ENCODE data around the gene CTDNEP1. TPM values are rescaled to one million over a fixed set of nuclear protein-coding genes. Genes with fewer than 3 reads are reported as not detected.

CTDNEP1 gene
- total and polyA plus RNA-seq, 4 donors: 11.0 to 28.6 (median 18.6) TPM

DNA sequence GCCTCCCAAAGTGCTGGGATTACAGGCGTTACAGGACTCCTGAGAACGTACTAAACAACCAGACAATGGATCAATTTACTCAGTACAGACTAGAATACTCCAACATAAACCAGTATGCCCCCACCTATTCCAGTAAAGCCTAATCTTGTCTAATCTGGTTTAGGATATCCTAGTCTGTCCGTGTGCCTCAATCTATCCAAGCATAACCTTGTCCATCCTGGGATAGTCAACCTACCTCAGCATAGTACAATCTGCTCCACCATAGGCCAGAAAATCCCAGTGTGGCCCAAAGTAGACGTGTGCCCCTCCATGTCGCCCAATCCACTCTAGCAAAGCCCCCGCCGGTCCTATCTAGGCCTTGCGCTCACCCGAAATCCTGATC is 17.8 kb downstream of the CTDNEP1 start:
- no peaks in the 10 kb centered on the region for H3K9me3 ChIP-seq (ENCODE audit: control insufficient read depth in 4 of 4, low read length in 3 of 4)

DNA sequence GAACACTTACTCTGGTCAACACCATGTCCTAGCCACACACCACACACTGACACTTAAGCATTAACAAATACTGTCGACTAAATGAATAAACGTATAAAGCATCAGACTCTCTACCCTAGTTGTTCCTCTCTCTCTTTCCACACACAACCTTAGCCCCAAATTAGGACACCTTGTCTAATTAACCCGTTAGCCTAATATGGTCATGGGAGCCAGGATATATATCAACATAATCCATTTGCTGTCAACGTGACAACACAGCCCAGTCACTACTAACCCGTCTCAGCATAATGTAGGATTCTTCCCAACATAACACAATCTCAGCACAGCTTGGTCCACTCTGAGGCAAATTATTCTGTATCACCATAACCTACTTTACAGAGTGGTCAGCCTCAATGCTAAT is 19.4 kb downstream of the CTDNEP1 start:
- 91% methylated on average over 5 of the region's 5 CpGs for WGBS
- no peak for DNase-seq (ENCODE audit: low spot score)
- Histone ChIP-seq H3K27me3 (ENCODE audit: control insufficient read depth in 4 of 4, insufficient read depth in 4 of 4, low read length in 3 of 4) (no peaks in the 10 kb centered on the region), H3K27ac (ENCODE audit: low read depth in 1 of 2, low read length in 2 of 2) (no peak overlapping the region), H3K9me3 (ENCODE audit: control insufficient read depth in 4 of 4, low read length in 3 of 4) (no peaks in the 10 kb centered on the region), H3K4me1 (ENCODE audit: control insufficient read depth in 4 of 4, insufficient read depth in 4 of 4, low read length in 3 of 4) (peaks cover 6 to 44% (median 30%) of the 10 kb centered on the region in 4 donors), H3K9ac (ENCODE audit: low read depth in 1 of 2, low read length in 2 of 2) (no peak overlapping the region), H3K36me3 (ENCODE audit: control insufficient read depth in 4 of 4, insufficient read depth in 3 of 4, low read depth in 1 of 4, low read length in 3 of 4) (peaks cover 17 to 45% (median 21%) of the 10 kb centered on the region in 4 donors), H3K4me3 (ENCODE audit: low read depth in 1 of 3, low read length in 3 of 3) (no peak overlapping the region)
- TF ChIP-seq TAF1 (conservative IDR thresholded peaks at IDR 0.05): no peak
- TF ChIP-seq ATF3 (IDR thresholded peaks at IDR 0.05): no peak
- no peak for TF ChIP-seq MAX (IDR thresholded peaks at IDR 0.05)
- no peak for TF ChIP-seq FOXA1 (IDR thresholded peaks at IDR 0.05)
- TF ChIP-seq HNF4G (IDR thresholded peaks at IDR 0.05): no peak
- TF ChIP-seq GABPA (IDR thresholded peaks at IDR 0.05 in 1 of 2, conservative IDR thresholded peaks at IDR 0.05 in 1 of 2): no peak
- TF ChIP-seq ZBTB33 (IDR thresholded peaks at IDR 0.05): no peak
- no peak for TF ChIP-seq YY1 (IDR thresholded peaks at IDR 0.05)

More for the DNA sequence above, 17.8 kb downstream of the CTDNEP1 start:
- peak overlapping the region; percentile 89 to 90 for H3K27ac ChIP-seq (ENCODE audit: low read depth in 1 of 2, low read length in 2 of 2)
- WGBS: 1% methylated on average over 9 of the region's 9 CpGs
- H3K4me1 ChIP-seq (ENCODE audit: control insufficient read depth in 4 of 4, insufficient read depth in 4 of 4, low read length in 3 of 4): peaks cover 4 to 49% (median 34%) of the 10 kb centered on the region in 4 donors
- TF ChIP-seq HNF4A (conservative IDR thresholded peaks at IDR 0.05) (no peak), SP1 (IDR thresholded peaks at IDR 0.05) (no peak), FOXA1 (IDR thresholded peaks at IDR 0.05) (no peak), RXRA (IDR thresholded peaks at IDR 0.05) (no peak), CTCF (IDR thresholded peaks at IDR 0.05; ENCODE audit: low read depth, low read length, missing input control) (no peak), ATF3 (IDR thresholded peaks at IDR 0.05) (no peak), HNF4G (IDR thresholded peaks at IDR 0.05) (no peak), GABPA (IDR thresholded peaks at IDR 0.05 in 1 of 2, conservative IDR thresholded peaks at IDR 0.05 in 1 of 2) (no peak), ZBTB33 (IDR thresholded peaks at IDR 0.05) (no peak), TAF1 (conservative IDR thresholded peaks at IDR 0.05) (no peak), YY1 (IDR thresholded peaks at IDR 0.05) (no peak), JUND (IDR thresholded peaks at IDR 0.05) (no peak)
- H3K27me3 ChIP-seq (ENCODE audit: control insufficient read depth in 4 of 4, insufficient read depth in 4 of 4, low read length in 3 of 4): no peaks in the 10 kb centered on the region
- no peak for DNase-seq (ENCODE audit: low spot score)
- H3K4me3 ChIP-seq (ENCODE audit: low read depth in 1 of 3, low read length in 3 of 3): peak overlapping the region; percentile 71 to 98 (median 87)
- peaks cover 14 to 31% (median 17%) of the 10 kb centered on the region in 4 donors for H3K36me3 ChIP-seq (ENCODE audit: control insufficient read depth in 4 of 4, insufficient read depth in 3 of 4, low read depth in 1 of 4, low read length in 3 of 4)
- peak overlapping the region; percentile 21 to 50 for H3K9ac ChIP-seq (ENCODE audit: low read depth in 1 of 2, low read length in 2 of 2)
